ENCODE data around the gene ARL11. TPM values are rescaled to one million over a fixed set of nuclear protein-coding genes. Genes with fewer than 3 reads are reported as not detected.

ARL11 gene
- total RNA-seq, 1 donor from 2014 or later = 0.98 TPM

GRCh38 chr13:49638744-49639072 is 10.4 kb downstream of the ARL11 start:
- TF ChIP-seq POLR2AphosphoS5 (IDR thresholded peaks at IDR 0.05; ENCODE audit: insufficient read depth in 1 of 2, low read depth in 1 of 2) = no peak
- TF ChIP-seq POLR2A (IDR thresholded peaks at IDR 0.05) = no peak
- no peak for TF ChIP-seq CTCF (IDR thresholded peaks at IDR 0.05)
- Histone ChIP-seq H3K36me3 (no peaks in the 10 kb centered on the region), H3K27ac (no peak overlapping the region), H3K4me1 (peaks cover 16% of the 10 kb centered on the region), H3K9me3 (no peaks in the 10 kb centered on the region), H3K27me3 (no peaks in the 10 kb centered on the region), H3K4me3 (no peak overlapping the region)
- intact Hi-C loops (cut with DNase I) = no loop called here
- no peak for DNase-seq (ENCODE audit: extremely low spot score in 2 of 2)

DNA sequence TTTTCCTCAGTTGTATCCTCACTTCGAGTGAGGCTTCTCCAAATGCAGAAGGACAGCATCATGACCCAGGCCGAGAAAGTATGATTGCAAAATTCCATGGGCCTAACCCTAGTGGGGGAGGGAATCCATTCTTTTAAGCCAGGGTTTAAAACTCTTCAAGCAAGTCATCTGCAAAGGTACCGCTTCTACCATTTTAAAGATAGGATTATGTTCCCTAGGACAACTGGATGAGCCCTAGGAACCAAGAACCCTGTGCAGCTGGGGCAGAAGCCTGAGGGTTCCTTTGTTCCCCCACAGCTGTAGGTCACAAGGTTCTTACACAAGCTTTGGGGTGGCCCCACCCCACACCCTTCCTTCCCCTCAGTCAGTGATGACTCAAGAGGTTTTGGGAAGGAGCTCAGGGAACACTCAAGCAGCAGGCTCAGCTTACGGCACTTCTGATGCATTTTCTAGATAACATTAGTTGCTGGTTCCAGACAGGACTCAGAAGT is 13.5 kb downstream of the ARL11 start:
- Histone ChIP-seq H3K9me3 (no peaks in the 10 kb centered on the region), H3K36me3 (no peaks in the 10 kb centered on the region), H3K4me1 (peaks cover 16% of the 10 kb centered on the region), H3K27me3 (no peaks in the 10 kb centered on the region), H3K4me3 (no peak overlapping the region), H3K27ac (peak overlapping the region; percentile 45)
- TF ChIP-seq CTCF (IDR thresholded peaks at IDR 0.05) (no peak), POLR2AphosphoS5 (IDR thresholded peaks at IDR 0.05; ENCODE audit: insufficient read depth in 1 of 2, low read depth in 1 of 2) (peak in 1 of 2 donors; percentile 78), POLR2A (IDR thresholded peaks at IDR 0.05) (no peak)
- peak in 1 of 2 donors; percentile 92 for DNase-seq (ENCODE audit: extremely low spot score in 2 of 2)
- intact Hi-C loops (cut with DNase I) = no loop called here

DNA sequence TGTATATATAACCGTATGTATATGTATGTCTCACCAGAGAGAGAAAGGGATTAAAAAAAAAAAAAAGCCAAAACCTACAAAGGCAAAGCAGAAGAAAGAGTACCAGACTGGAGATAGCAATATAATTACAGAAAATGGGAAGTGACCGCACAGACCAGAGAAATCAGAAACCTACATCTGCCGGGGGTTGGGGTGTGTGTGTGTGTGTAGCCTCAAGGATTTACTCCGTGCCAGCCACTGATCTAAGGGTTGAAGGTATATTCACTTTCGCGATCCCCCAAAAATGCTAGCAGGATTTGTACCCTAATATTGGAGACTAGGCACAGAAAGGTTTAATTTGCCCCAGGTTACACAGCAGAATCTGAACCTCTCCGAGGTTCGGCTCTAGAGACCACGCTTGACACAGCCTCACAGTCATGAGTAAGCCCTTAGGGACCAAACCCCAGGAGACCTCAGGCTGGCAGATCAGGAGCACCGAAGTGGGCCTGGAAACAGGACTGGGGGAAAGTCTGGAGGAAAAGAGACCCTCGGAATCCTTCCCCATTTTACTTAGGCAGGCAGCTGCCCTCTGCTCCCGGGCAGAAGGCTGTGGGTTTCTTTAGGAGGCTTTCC is 14.8 kb downstream of the ARL11 start:
- no peaks in the 10 kb centered on the region for H3K27me3 ChIP-seq
- peaks cover 16% of the 10 kb centered on the region for H3K4me1 ChIP-seq
- no peak for TF ChIP-seq POLR2A (IDR thresholded peaks at IDR 0.05)
- no peak for TF ChIP-seq CTCF (IDR thresholded peaks at IDR 0.05)
- TF ChIP-seq POLR2AphosphoS5 (IDR thresholded peaks at IDR 0.05; ENCODE audit: insufficient read depth in 1 of 2, low read depth in 1 of 2) = no peak
- no peaks in the 10 kb centered on the region for H3K9me3 ChIP-seq
- DNase-seq (ENCODE audit: extremely low spot score in 2 of 2) = no peak
- H3K36me3 ChIP-seq = no peaks in the 10 kb centered on the region
- H3K4me3 ChIP-seq = no peak overlapping the region
- H3K27ac ChIP-seq = no peak overlapping the region
- intact Hi-C loops (cut with DNase I) = no loop called here

GRCh38 chr13:49645451-49645850 is 17.1 kb downstream of the ARL11 start:
- Histone ChIP-seq H3K27ac (no peak overlapping the region), H3K27me3 (no peaks in the 10 kb centered on the region), H3K4me1 (peaks cover 16% of the 10 kb centered on the region), H3K4me3 (no peak overlapping the region), H3K36me3 (no peaks in the 10 kb centered on the region), H3K9me3 (no peaks in the 10 kb centered on the region)
- DNase-seq (ENCODE audit: extremely low spot score in 2 of 2) = no peak
- intact Hi-C loops (cut with DNase I) = no loop called here
- TF ChIP-seq POLR2A (IDR thresholded peaks at IDR 0.05) = no peak
- TF ChIP-seq POLR2AphosphoS5 (IDR thresholded peaks at IDR 0.05; ENCODE audit: insufficient read depth in 1 of 2, low read depth in 1 of 2) = no peak
- no peak for TF ChIP-seq CTCF (IDR thresholded peaks at IDR 0.05)

DNA sequence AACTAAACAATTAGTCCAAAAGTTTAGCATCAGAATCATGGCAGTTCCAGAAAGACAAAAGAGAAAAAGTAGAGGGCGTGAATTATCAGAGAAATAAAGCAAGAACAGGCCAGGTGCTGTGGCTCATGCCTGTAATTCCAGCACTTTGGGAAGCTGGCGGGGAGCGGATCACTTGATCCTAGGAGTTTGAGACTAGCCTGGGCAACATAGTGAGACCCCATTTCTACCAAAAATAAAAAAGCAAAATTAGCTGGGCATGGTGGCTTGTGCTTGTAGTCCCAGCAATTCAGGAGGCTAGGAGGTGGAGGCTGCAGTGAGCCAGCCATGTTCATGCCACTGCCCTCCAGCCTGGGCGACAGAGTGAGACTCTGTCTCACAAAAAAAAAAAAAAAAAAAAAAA is 18.4 kb downstream of the ARL11 start:
- DNase-seq (ENCODE audit: extremely low spot score in 2 of 2) = no peak
- Histone ChIP-seq H3K9me3 (no peaks in the 10 kb centered on the region), H3K4me1 (peaks cover 3% of the 10 kb centered on the region), H3K4me3 (no peak overlapping the region), H3K27ac (no peak overlapping the region), H3K36me3 (no peaks in the 10 kb centered on the region), H3K27me3 (no peaks in the 10 kb centered on the region)
- no peak for TF ChIP-seq POLR2A (IDR thresholded peaks at IDR 0.05)
- no peak for TF ChIP-seq POLR2AphosphoS5 (IDR thresholded peaks at IDR 0.05; ENCODE audit: insufficient read depth in 1 of 2, low read depth in 1 of 2)
- intact Hi-C loops (cut with DNase I) = no loop called here

All from vagina (tissue), 2 donors.